ENCODE results near the gene NAXD. TPM values are rescaled to one million over a fixed set of nuclear protein-coding genes. Genes with fewer than 3 reads are reported as not detected.

Gene NAXD
- total RNA-seq, 4 donors from 2014 or later = 29.5 to 45.3 (median 36.0) TPM

DNA sequence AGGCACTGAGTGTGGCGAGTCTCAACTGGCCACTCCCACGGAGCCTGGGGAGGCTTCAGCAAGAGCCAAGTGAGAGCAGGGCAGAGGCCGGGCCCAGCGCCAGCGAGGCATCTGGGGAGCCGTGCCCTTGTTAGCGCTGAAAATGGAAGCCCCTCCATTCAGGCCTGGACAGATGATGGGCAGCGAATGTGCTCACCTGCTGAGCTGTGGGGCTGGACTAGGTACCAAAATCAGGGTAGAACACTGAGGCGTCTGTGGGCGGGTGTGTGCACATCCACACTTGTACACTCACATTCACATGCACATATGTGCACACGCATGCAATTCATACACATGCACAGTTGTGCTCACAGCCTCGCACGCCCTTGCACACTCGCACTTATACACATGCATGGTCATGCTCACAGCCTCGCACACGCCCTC lies 20.7 kb downstream of the NAXD start:
- Histone ChIP-seq H3K36me3 (peaks cover 0 to 77% of the 10 kb centered on the region in 2 donors), H3K4me1 (peaks cover 0 to 19% (median 7%) of the 10 kb centered on the region in 3 donors), H3K4me3 (no peak overlapping the region), H3K9me3 (no peaks in the 10 kb centered on the region), H3K27me3 (no peaks in the 10 kb centered on the region), H3K27ac (no peak overlapping the region)
- TF ChIP-seq POLR2A (IDR thresholded peaks at IDR 0.05) = no peak
- TF ChIP-seq POLR2AphosphoS5 (IDR thresholded peaks at IDR 0.05) = no peak
- TF ChIP-seq, protein P1, sequence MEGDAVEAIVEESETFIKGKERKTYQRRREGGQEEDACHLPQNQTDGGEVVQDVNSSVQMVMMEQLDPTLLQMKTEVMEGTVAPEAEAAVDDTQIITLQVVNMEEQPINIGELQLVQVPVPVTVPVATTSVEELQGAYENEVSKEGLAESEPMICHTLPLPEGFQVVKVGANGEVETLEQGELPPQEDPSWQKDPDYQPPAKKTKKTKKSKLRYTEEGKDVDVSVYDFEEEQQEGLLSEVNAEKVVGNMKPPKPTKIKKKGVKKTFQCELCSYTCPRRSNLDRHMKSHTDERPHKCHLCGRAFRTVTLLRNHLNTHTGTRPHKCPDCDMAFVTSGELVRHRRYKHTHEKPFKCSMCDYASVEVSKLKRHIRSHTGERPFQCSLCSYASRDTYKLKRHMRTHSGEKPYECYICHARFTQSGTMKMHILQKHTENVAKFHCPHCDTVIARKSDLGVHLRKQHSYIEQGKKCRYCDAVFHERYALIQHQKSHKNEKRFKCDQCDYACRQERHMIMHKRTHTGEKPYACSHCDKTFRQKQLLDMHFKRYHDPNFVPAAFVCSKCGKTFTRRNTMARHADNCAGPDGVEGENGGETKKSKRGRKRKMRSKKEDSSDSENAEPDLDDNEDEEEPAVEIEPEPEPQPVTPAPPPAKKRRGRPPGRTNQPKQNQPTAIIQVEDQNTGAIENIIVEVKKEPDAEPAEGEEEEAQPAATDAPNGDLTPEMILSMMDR (IDR thresholded peaks at IDR 0.05) = no peak
- TF ChIP-seq EP300 (IDR thresholded peaks at IDR 0.05) = no peak
- ATAC-seq = no peak
- 84 to 100% methylated on average over 3 to 5 of the region's 16 CpGs for WGBS, 2 donors (ENCODE audit: low coverage in 1 of 2)

DNA sequence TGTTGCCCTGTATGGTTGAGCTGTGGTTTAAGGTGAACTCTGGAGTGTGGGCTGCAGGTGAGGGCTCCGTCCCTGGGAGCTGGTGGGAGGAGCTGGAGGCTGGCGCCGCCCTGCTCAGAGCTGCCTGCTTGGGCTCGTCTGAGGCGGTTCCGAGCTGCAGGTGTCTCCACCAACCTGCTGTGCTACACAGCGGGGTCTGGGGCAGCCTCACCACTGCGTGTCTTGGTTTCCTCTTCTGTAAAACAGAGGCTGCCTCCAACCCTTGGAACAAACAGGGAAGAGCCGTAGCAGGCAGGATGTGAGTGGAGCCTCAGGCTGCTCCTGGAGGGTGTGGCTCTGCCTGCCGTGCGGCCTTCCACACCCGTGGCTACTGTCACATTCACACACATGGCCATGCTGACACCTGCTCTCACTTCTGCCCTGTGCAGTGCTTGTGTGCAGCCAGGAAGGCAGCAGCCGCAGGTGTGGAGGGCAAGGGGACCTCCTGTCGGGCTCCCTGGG lies 21.4 kb downstream of the NAXD start:
- no peak for ATAC-seq
- Histone ChIP-seq H3K9me3 (no peaks in the 10 kb centered on the region), H3K4me3 (no peak overlapping the region), H3K27ac (no peak overlapping the region), H3K4me1 (peaks cover 0 to 19% (median 10%) of the 10 kb centered on the region in 3 donors), H3K27me3 (no peaks in the 10 kb centered on the region), H3K36me3 (peaks cover 0 to 84% of the 10 kb centered on the region in 2 donors)
- TF ChIP-seq POLR2AphosphoS5 (IDR thresholded peaks at IDR 0.05) = no peak
- TF ChIP-seq, protein P1 (IDR thresholded peaks at IDR 0.05) = no peak
- no peak for TF ChIP-seq POLR2A (IDR thresholded peaks at IDR 0.05)
- no peak for TF ChIP-seq EP300 (IDR thresholded peaks at IDR 0.05)
- WGBS, 2 donors (ENCODE audit: low coverage in 1 of 2) = 57 to 80% methylated on average over 1 to 2 of the region's 14 CpGs

DNA sequence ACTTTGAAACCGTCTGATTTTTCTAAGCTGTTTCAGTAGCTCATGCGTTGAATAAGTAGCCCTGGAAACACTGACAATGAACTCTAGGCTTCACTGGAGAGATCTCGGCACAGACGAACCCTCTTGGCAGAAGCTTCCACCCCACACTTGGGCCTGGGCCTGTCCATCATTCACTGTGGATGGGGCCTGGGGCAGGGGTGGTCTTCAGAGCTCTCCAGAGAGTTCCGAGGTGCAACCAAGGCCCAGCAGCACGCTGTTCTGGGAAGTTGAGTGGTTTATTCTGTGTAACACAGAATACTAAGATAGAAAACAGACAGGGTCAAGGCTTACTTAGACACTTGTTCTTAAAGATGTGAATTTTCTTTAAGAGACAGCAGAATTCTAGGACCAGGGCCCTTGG lies 21.9 kb downstream of the NAXD start:
- no peaks in the 10 kb centered on the region for H3K9me3 ChIP-seq
- H3K27me3 ChIP-seq = no peaks in the 10 kb centered on the region
- no peak overlapping the region for H3K4me3 ChIP-seq
- peaks cover 0 to 17% (median 10%) of the 10 kb centered on the region in 3 donors for H3K4me1 ChIP-seq
- no peak for ATAC-seq
- peaks cover 0 to 84% of the 10 kb centered on the region in 2 donors for H3K36me3 ChIP-seq
- H3K27ac ChIP-seq = no peak overlapping the region
- TF ChIP-seq POLR2AphosphoS5 (IDR thresholded peaks at IDR 0.05) (no peak), POLR2A (IDR thresholded peaks at IDR 0.05) (no peak), EP300 (IDR thresholded peaks at IDR 0.05) (no peak)
- TF ChIP-seq, protein P1 (IDR thresholded peaks at IDR 0.05) = no peak
- 79 to 83% methylated on average over 3 of the region's 6 CpGs for WGBS, 2 donors (ENCODE audit: low coverage in 1 of 2)

DNA sequence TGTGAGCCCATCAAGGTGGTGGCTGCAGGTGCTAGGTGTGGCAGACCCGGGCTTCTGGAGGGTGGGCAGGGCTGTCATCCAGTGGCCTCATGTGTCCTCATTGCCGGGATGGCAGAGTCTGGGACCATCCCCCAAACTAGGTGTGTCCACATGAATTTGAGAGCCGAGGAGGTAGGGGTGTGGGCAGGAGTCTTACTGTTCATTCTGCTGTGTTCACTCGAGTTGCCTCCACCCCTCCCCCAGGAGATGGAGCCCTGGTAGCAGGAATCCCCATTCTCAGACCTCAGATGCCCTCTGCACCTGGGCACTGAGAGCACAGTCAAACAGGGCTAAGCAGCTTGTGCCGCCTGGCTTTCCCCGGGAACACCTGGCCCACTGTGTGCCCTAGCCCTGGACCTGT lies 22.4 kb downstream of the NAXD start:
- H3K36me3 ChIP-seq = peaks cover 0 to 88% of the 10 kb centered on the region in 2 donors
- H3K27ac ChIP-seq = no peak overlapping the region
- H3K4me1 ChIP-seq = peaks cover 0 to 17% (median 10%) of the 10 kb centered on the region in 3 donors
- ATAC-seq = no peak
- no peaks in the 10 kb centered on the region for H3K27me3 ChIP-seq
- WGBS, 2 donors (ENCODE audit: low coverage in 1 of 2) = 17 to 71% methylated on average over 1 to 4 of the region's 6 CpGs
- H3K4me3 ChIP-seq = no peak overlapping the region
- H3K9me3 ChIP-seq = no peaks in the 10 kb centered on the region
- TF ChIP-seq, protein P1 (IDR thresholded peaks at IDR 0.05) = no peak

DNA sequence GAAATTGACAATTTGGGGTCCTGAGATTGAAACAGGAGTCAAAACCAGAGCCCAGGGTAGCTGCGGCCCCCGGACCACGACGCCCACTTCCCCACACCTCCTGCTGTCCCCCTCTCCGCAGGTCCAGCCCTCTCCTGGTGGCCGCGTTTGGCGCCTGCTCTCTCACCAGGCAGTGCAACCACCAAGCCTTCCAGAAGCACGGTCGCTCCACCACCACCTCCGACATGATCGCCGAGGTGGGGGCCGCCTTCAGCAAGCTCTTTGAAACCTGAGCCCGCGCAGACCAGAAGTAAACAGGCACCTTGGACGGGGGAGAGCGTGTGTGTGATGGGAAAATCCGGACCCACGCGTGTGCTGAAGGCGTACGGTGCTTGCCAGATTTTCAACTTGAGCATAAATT lies 22.9 kb downstream of the NAXD start:
- Histone ChIP-seq H3K27me3 (no peaks in the 10 kb centered on the region), H3K4me1 (peaks cover 0 to 17% (median 10%) of the 10 kb centered on the region in 3 donors), H3K27ac (no peak overlapping the region), H3K9me3 (no peaks in the 10 kb centered on the region), H3K36me3 (peaks cover 0 to 93% of the 10 kb centered on the region in 2 donors), H3K4me3 (no peak overlapping the region)
- TF ChIP-seq EP300 (IDR thresholded peaks at IDR 0.05) (no peak), POLR2AphosphoS5 (IDR thresholded peaks at IDR 0.05) (no peak), POLR2A (IDR thresholded peaks at IDR 0.05) (no peak)
- TF ChIP-seq, protein P1 (IDR thresholded peaks at IDR 0.05) = no peak
- no peak for ATAC-seq
- 100% methylated on average over 1 of the region's 23 CpGs; no CpG with 5 or more reads in 1 of the 2 donors for WGBS, 2 donors (ENCODE audit: low coverage in 1 of 2)

Data from gastroesophageal sphincter (tissue), 4 donors.